Retinal pigment epithelial cell (primary cell): ENCODE measurements around the gene AGTRAP.

Source experiments
- DNase-seq: peaks from one replicate; pipeline ENCODE4 v3.0.0-alpha.2; 2010; ENCODE audit warnings: low read depth
- H3K4me3 ChIP-seq: 2 replicates; pipeline ENCODE4 v1.5.1; 2011; ENCODE audit warnings: mild to moderate bottlenecking, low read length, control low read depth, moderate library complexity
- TF ChIP-seq, protein P1 (sequence below): conservative IDR thresholded peaks from 2 replicates; pipeline ENCODE4 v1.5.1; 2011; ENCODE audit warnings: low read depth, low read length, control low read depth, inconsistent platforms

Gene AGTRAP

GRCh38 chr1:11749996-11750395 is 14.1 kb downstream of the AGTRAP start:
- TF ChIP-seq, protein P1, sequence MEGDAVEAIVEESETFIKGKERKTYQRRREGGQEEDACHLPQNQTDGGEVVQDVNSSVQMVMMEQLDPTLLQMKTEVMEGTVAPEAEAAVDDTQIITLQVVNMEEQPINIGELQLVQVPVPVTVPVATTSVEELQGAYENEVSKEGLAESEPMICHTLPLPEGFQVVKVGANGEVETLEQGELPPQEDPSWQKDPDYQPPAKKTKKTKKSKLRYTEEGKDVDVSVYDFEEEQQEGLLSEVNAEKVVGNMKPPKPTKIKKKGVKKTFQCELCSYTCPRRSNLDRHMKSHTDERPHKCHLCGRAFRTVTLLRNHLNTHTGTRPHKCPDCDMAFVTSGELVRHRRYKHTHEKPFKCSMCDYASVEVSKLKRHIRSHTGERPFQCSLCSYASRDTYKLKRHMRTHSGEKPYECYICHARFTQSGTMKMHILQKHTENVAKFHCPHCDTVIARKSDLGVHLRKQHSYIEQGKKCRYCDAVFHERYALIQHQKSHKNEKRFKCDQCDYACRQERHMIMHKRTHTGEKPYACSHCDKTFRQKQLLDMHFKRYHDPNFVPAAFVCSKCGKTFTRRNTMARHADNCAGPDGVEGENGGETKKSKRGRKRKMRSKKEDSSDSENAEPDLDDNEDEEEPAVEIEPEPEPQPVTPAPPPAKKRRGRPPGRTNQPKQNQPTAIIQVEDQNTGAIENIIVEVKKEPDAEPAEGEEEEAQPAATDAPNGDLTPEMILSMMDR: no peak
- no peak overlapping the region for H3K4me3 ChIP-seq
- DNase-seq: no peak

- TF ChIP-seq, protein P1: no peak
- H3K4me3 ChIP-seq: no peak overlapping the region
- no peak for DNase-seq
Measured at GRCh38 chr1:11751087-11751486, 15.2 kb downstream of the AGTRAP start.

DNA sequence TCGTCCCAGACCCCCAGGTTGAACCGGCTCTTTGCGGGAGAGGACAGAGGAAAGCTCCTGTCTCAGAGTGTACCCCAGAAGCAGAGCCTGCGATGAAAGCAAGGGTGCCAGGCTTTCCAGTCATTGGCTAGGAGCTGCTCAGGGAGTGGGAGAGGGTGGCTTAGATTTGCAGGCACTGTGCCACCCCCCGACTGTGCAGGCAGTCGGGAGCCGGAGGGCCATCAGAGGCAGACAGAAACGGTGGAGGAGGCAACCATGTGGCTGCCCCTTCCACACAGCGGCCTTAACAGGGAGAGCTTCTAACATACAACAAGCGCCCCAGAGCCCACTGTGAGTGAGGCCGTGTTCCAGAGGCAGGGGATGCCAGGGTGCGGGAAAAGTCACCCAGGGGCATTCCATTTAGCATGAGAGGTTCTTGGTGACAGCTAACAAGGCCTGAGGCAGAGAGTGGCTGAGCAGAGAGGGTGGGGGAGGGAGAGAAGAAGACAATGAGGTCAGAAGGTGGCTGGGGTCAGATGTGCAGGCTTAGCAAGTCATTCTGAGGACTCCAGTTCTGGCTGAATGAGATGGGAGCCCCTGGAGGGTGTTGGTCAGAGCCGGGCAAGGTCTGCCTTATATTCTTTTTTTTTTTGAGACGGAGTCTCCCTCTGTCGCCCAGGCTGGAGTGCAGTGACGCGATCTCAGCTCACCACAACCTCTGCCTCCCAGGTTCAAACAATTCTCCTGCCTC is 16.6 kb downstream of the AGTRAP start:
- no peak overlapping the region for H3K4me3 ChIP-seq
- TF ChIP-seq, protein P1: no peak
- DNase-seq: no peak

GRCh38 chr1:11753555-11754208 is 17.7 kb downstream of the AGTRAP start:
- TF ChIP-seq, protein P1: no peak
- no peak for DNase-seq

GRCh38 chr1:11757047-11757446 is 21.1 kb downstream of the AGTRAP start:
- TF ChIP-seq, protein P1: no peak
- no peak overlapping the region for H3K4me3 ChIP-seq
- DNase-seq: no peak

More at GRCh38 chr1:11753555-11754208, 17.7 kb downstream of the AGTRAP start:
- H3K4me3 ChIP-seq: no peak overlapping the region

- no peak overlapping the region for H3K4me3 ChIP-seq
- TF ChIP-seq, protein P1: no peak
- DNase-seq: no peak
Measured at GRCh38 chr1:11759791-11760190, 23.9 kb downstream of the AGTRAP start.

- DNase-seq: no peak
- no peak overlapping the region for H3K4me3 ChIP-seq
- TF ChIP-seq, protein P1: no peak
Measured at GRCh38 chr1:11761285-11761684, 25.3 kb downstream of the AGTRAP start.
